ENCODE results near the gene HEMGN.
A peak's percentile ranks its signal among the peaks of the same experiment; 100 is the strongest.
"Not testable (repeated sequence)": the region's sequence is repeated elsewhere in the genome, so short reads cannot be mapped to it uniquely, and the experiment has no call there.

The HEMGN gene

GRCh38 chr9:97960678-97961328 is 22.8 kb upstream of the HEMGN start:
- not testable (repeated sequence) for H3K79me2 ChIP-seq (ENCODE audit: control insufficient read depth, insufficient read depth, low read length); H3K36me3 ChIP-seq (ENCODE audit: control insufficient read depth, insufficient read depth, low read length); H3K4me3 ChIP-seq (ENCODE audit: low read length); H3K79me1 ChIP-seq (ENCODE audit: low read length); H3K4ac ChIP-seq (ENCODE audit: low read depth, low read length); H4K5ac ChIP-seq (ENCODE audit: low read length); H4K8ac ChIP-seq (ENCODE audit: low read depth, low read length); H3K9ac ChIP-seq (ENCODE audit: low read length); H3K23ac ChIP-seq (ENCODE audit: low read length); H3K18ac ChIP-seq (ENCODE audit: low read length); H3K4me2 ChIP-seq (ENCODE audit: low read length); H3K27me3 ChIP-seq (ENCODE audit: insufficient read depth, low read length, poor library complexity); H3K56ac ChIP-seq (ENCODE audit: low read length); H2AK5ac ChIP-seq (ENCODE audit: low read length); H2BK15ac ChIP-seq (replicated peaks; ENCODE audit: low read depth); DNase-seq; H2BK5ac ChIP-seq (ENCODE audit: low read length); H2BK120ac ChIP-seq (ENCODE audit: low read depth, low read length); H3K27ac ChIP-seq (ENCODE audit: low read depth, low read length); H3K4me1 ChIP-seq (ENCODE audit: control insufficient read depth, low read depth, low read length)
- WGBS (ENCODE audit: extremely low coverage, insufficient coverage, low lambda C conversion rate) = no CpG with 5 or more reads among the region's 9 CpGs

- no peaks in the 10 kb centered on the region for H3K79me2 ChIP-seq (ENCODE audit: control insufficient read depth, insufficient read depth, low read length)
- no peak overlapping the region for H2BK15ac ChIP-seq (replicated peaks; ENCODE audit: low read depth)
- no peak overlapping the region for H4K8ac ChIP-seq (ENCODE audit: low read depth, low read length)
- H3K4me3 ChIP-seq (ENCODE audit: low read length) = no peak overlapping the region
- no peak overlapping the region for H3K56ac ChIP-seq (ENCODE audit: low read length)
- no peaks in the 10 kb centered on the region for H3K4me1 ChIP-seq (ENCODE audit: control insufficient read depth, low read depth, low read length)
- no peak overlapping the region for H3K23ac ChIP-seq (ENCODE audit: low read length)
- no peaks in the 10 kb centered on the region for H3K36me3 ChIP-seq (ENCODE audit: control insufficient read depth, insufficient read depth, low read length)
- no peak overlapping the region for H2BK120ac ChIP-seq (ENCODE audit: low read depth, low read length)
- no peak overlapping the region for H3K9ac ChIP-seq (ENCODE audit: low read length)
- DNase-seq = no peak
- H3K18ac ChIP-seq (ENCODE audit: low read length) = no peak overlapping the region
- no peak overlapping the region for H3K4me2 ChIP-seq (ENCODE audit: low read length)
- no peaks in the 10 kb centered on the region for H3K27me3 ChIP-seq (ENCODE audit: insufficient read depth, low read length, poor library complexity)
- H3K79me1 ChIP-seq (ENCODE audit: low read length) = no peaks in the 10 kb centered on the region
- no peak overlapping the region for H4K5ac ChIP-seq (ENCODE audit: low read length)
- no peak overlapping the region for H3K27ac ChIP-seq (ENCODE audit: low read depth, low read length)
- no peak overlapping the region for H3K4ac ChIP-seq (ENCODE audit: low read depth, low read length)
- H2BK5ac ChIP-seq (ENCODE audit: low read length) = no peak overlapping the region
- no peak overlapping the region for H2AK5ac ChIP-seq (ENCODE audit: low read length)
These were observed 21.6 kb upstream of the HEMGN start for GRCh38 chr9:97959585-97959984.

GRCh38 chr9:97958812-97959511 is 21.0 kb upstream of the HEMGN start:
- WGBS (ENCODE audit: extremely low coverage, insufficient coverage, low lambda C conversion rate) = no CpG with 5 or more reads among the region's 5 CpGs
- no peak overlapping the region for H3K4me2 ChIP-seq (ENCODE audit: low read length)
- H3K79me2 ChIP-seq (ENCODE audit: control insufficient read depth, insufficient read depth, low read length) = no peaks in the 10 kb centered on the region
- no peak overlapping the region for H3K27ac ChIP-seq (ENCODE audit: low read depth, low read length)
- H3K23ac ChIP-seq (ENCODE audit: low read length) = no peak overlapping the region
- no peak overlapping the region for H4K5ac ChIP-seq (ENCODE audit: low read length)
- H3K27me3 ChIP-seq (ENCODE audit: insufficient read depth, low read length, poor library complexity) = no peaks in the 10 kb centered on the region
- no peak overlapping the region for H3K4ac ChIP-seq (ENCODE audit: low read depth, low read length)
- H3K56ac ChIP-seq (ENCODE audit: low read length) = no peak overlapping the region
- no peaks in the 10 kb centered on the region for H3K4me1 ChIP-seq (ENCODE audit: control insufficient read depth, low read depth, low read length)
- H3K18ac ChIP-seq (ENCODE audit: low read length) = no peak overlapping the region
- H3K9ac ChIP-seq (ENCODE audit: low read length) = no peak overlapping the region
- H2AK5ac ChIP-seq (ENCODE audit: low read length) = no peak overlapping the region
- no peaks in the 10 kb centered on the region for H3K79me1 ChIP-seq (ENCODE audit: low read length)
- H2BK15ac ChIP-seq (replicated peaks; ENCODE audit: low read depth) = no peak overlapping the region
- H3K36me3 ChIP-seq (ENCODE audit: control insufficient read depth, insufficient read depth, low read length) = no peaks in the 10 kb centered on the region
- no peak overlapping the region for H4K8ac ChIP-seq (ENCODE audit: low read depth, low read length)
- no peak overlapping the region for H2BK120ac ChIP-seq (ENCODE audit: low read depth, low read length)
- H3K4me3 ChIP-seq (ENCODE audit: low read length) = no peak overlapping the region
- no peak overlapping the region for H2BK5ac ChIP-seq (ENCODE audit: low read length)
- DNase-seq = no peak

- no peak overlapping the region for H3K56ac ChIP-seq (ENCODE audit: low read length)
- H4K8ac ChIP-seq (ENCODE audit: low read depth, low read length) = no peak overlapping the region
- no peak overlapping the region for H2BK120ac ChIP-seq (ENCODE audit: low read depth, low read length)
- H3K36me3 ChIP-seq (ENCODE audit: control insufficient read depth, insufficient read depth, low read length) = no peaks in the 10 kb centered on the region
- H3K79me2 ChIP-seq (ENCODE audit: control insufficient read depth, insufficient read depth, low read length) = no peaks in the 10 kb centered on the region
- H3K27me3 ChIP-seq (ENCODE audit: insufficient read depth, low read length, poor library complexity) = no peaks in the 10 kb centered on the region
- H2BK5ac ChIP-seq (ENCODE audit: low read length) = no peak overlapping the region
- no peak overlapping the region for H2BK15ac ChIP-seq (replicated peaks; ENCODE audit: low read depth)
- H3K4me2 ChIP-seq (ENCODE audit: low read length) = no peak overlapping the region
- no peak overlapping the region for H3K27ac ChIP-seq (ENCODE audit: low read depth, low read length)
- no peaks in the 10 kb centered on the region for H3K4me1 ChIP-seq (ENCODE audit: control insufficient read depth, low read depth, low read length)
- H2AK5ac ChIP-seq (ENCODE audit: low read length) = no peak overlapping the region
- H3K4ac ChIP-seq (ENCODE audit: low read depth, low read length) = no peak overlapping the region
- no peak overlapping the region for H3K23ac ChIP-seq (ENCODE audit: low read length)
- no peak overlapping the region for H4K5ac ChIP-seq (ENCODE audit: low read length)
- no peak overlapping the region for H3K18ac ChIP-seq (ENCODE audit: low read length)
- no peak overlapping the region for H3K9ac ChIP-seq (ENCODE audit: low read length)
- no peak for DNase-seq
- no peak overlapping the region for H3K4me3 ChIP-seq (ENCODE audit: low read length)
- H3K79me1 ChIP-seq (ENCODE audit: low read length) = no peaks in the 10 kb centered on the region
These were observed 18.4 kb upstream of the HEMGN start for GRCh38 chr9:97956331-97956730.

- H3K4me3 ChIP-seq (ENCODE audit: low read length) = no peak overlapping the region
- H3K4me2 ChIP-seq (ENCODE audit: low read length) = no peak overlapping the region
- H2AK5ac ChIP-seq (ENCODE audit: low read length) = no peak overlapping the region
- no peaks in the 10 kb centered on the region for H3K27me3 ChIP-seq (ENCODE audit: insufficient read depth, low read length, poor library complexity)
- H3K79me1 ChIP-seq (ENCODE audit: low read length) = no peaks in the 10 kb centered on the region
- no peak overlapping the region for H4K5ac ChIP-seq (ENCODE audit: low read length)
- peak; percentile 85 for DNase-seq
- no peak overlapping the region for H3K9ac ChIP-seq (ENCODE audit: low read length)
- H3K27ac ChIP-seq (ENCODE audit: low read depth, low read length) = no peak overlapping the region
- H3K18ac ChIP-seq (ENCODE audit: low read length) = no peak overlapping the region
- no peak overlapping the region for H2BK5ac ChIP-seq (ENCODE audit: low read length)
- no peak overlapping the region for H4K8ac ChIP-seq (ENCODE audit: low read depth, low read length)
- H3K4ac ChIP-seq (ENCODE audit: low read depth, low read length) = no peak overlapping the region
- no peaks in the 10 kb centered on the region for H3K4me1 ChIP-seq (ENCODE audit: control insufficient read depth, low read depth, low read length)
- H2BK120ac ChIP-seq (ENCODE audit: low read depth, low read length) = no peak overlapping the region
- no peak overlapping the region for H2BK15ac ChIP-seq (replicated peaks; ENCODE audit: low read depth)
- H3K23ac ChIP-seq (ENCODE audit: low read length) = no peak overlapping the region
- no peaks in the 10 kb centered on the region for H3K36me3 ChIP-seq (ENCODE audit: control insufficient read depth, insufficient read depth, low read length)
- no peaks in the 10 kb centered on the region for H3K79me2 ChIP-seq (ENCODE audit: control insufficient read depth, insufficient read depth, low read length)
- H3K56ac ChIP-seq (ENCODE audit: low read length) = no peak overlapping the region
These were observed 16.6 kb upstream of the HEMGN start for GRCh38 chr9:97954550-97954989.

GRCh38 chr9:97950873-97951272 is 12.9 kb upstream of the HEMGN start:
- not testable (repeated sequence) for H3K4me3 ChIP-seq (ENCODE audit: low read length); H3K23ac ChIP-seq (ENCODE audit: low read length); H4K5ac ChIP-seq (ENCODE audit: low read length); H3K79me1 ChIP-seq (ENCODE audit: low read length); H2BK15ac ChIP-seq (replicated peaks; ENCODE audit: low read depth); H3K79me2 ChIP-seq (ENCODE audit: control insufficient read depth, insufficient read depth, low read length); H3K36me3 ChIP-seq (ENCODE audit: control insufficient read depth, insufficient read depth, low read length); H3K4ac ChIP-seq (ENCODE audit: low read depth, low read length); H3K4me1 ChIP-seq (ENCODE audit: control insufficient read depth, low read depth, low read length); H2BK5ac ChIP-seq (ENCODE audit: low read length); H3K9ac ChIP-seq (ENCODE audit: low read length); H3K56ac ChIP-seq (ENCODE audit: low read length); H3K4me2 ChIP-seq (ENCODE audit: low read length); H2BK120ac ChIP-seq (ENCODE audit: low read depth, low read length); H3K27me3 ChIP-seq (ENCODE audit: insufficient read depth, low read length, poor library complexity); H3K18ac ChIP-seq (ENCODE audit: low read length); H2AK5ac ChIP-seq (ENCODE audit: low read length); H4K8ac ChIP-seq (ENCODE audit: low read depth, low read length); DNase-seq; H3K27ac ChIP-seq (ENCODE audit: low read depth, low read length)
- WGBS (ENCODE audit: extremely low coverage, insufficient coverage, low lambda C conversion rate) = no CpG with 5 or more reads among the region's 5 CpGs
